Activated CD8-positive, alpha-beta memory T cell treated with anti-CD3 and anti-CD28 coated beads, Interleukin-2, amount 10 ng/mL, durations not matched to agents 7 days and 5 days (primary cell): ENCODE measurements around the gene ERCC6L2. TPM values are rescaled to one million over a fixed set of nuclear protein-coding genes. Genes with fewer than 3 reads are reported as not detected.

Experiments used
- ATAC-seq: fragments of 150-1000 bp; cut with Tn5 transposase; one replicate; pipeline ENCODE4 v1.10.0; 2021; ENCODE audit warnings: moderate library complexity
- CTCF ChIA-PET: fragments of 350-600 bp; sonication (Branson Sonifier 250); formaldehyde crosslinking; loops from one replicate; lab custom pipeline; 2021; ENCODE audit warnings: antibody characterized with exemption; lab: Charles Lee
- DNase-seq: peaks from one replicate; pipeline ENCODE4 v3.0.0-alpha.2; 2020
- H3K27ac Mint-ChIP-seq: one replicate; pipeline ENCODE4 v1.8.0; 2021; ENCODE audit warnings: mild to moderate bottlenecking, mixed read lengths
- H3K27me3 Mint-ChIP-seq: one replicate; pipeline ENCODE4 v1.8.0; 2021; ENCODE audit warnings: mixed read lengths
- H3K36me3 Mint-ChIP-seq: one replicate; pipeline ENCODE4 v1.8.0; 2021; ENCODE audit warnings: mild to moderate bottlenecking, mixed read lengths
- H3K4me1 Mint-ChIP-seq: one replicate; pipeline ENCODE4 v1.8.0; 2021; ENCODE audit warnings: mixed read lengths
- H3K4me3 Mint-ChIP-seq: one replicate; pipeline ENCODE4 v1.8.0; 2021; ENCODE audit warnings: mild to moderate bottlenecking, moderate library complexity, mixed read lengths
- H3K9me3 Mint-ChIP-seq: one replicate; pipeline ENCODE4 v1.8.0; 2022; ENCODE audit warnings: low read depth, mixed read lengths
- total RNA-seq, 2 experiments: library from RNA; stranded (reverse); gene quantifications; one replicate each; pipeline ENCODE4 v1.2.3, GENCODE V29; 2021

ERCC6L2 gene
- total RNA-seq, 2 experiments from 2014 or later, result 33.0 to 38.5 TPM

- Mint-ChIP-seq H3K36me3 (peaks cover 54% of the 10 kb centered on the region), H3K27me3 (no peaks in the 10 kb centered on the region), H3K4me1 (peaks cover 24% of the 10 kb centered on the region), H3K27ac (no peak overlapping the region), H3K9me3 (peaks cover 9% of the 10 kb centered on the region), H3K4me3 (no peak overlapping the region)
- peak; percentile 25 for ATAC-seq
- CTCF ChIA-PET, result interaction anchor here (0.6 to 2.9 kb wide), 10 partner anchors 15 to 343 kb away, joined by 3 to 10 read pairs (median 4); no protein-coding TSS in a partner anchor
- DNase-seq, result peak; percentile 75
These were observed 544 bp upstream of the ERCC6L2 start for GRCh38 chr9:95874989-95875304.

- Mint-ChIP-seq H3K36me3 (peaks cover 44% of the 10 kb centered on the region), H3K4me1 (peaks cover 34% of the 10 kb centered on the region), H3K27me3 (no peaks in the 10 kb centered on the region), H3K27ac (no peak overlapping the region), H3K4me3 (no peak overlapping the region), H3K9me3 (peaks cover 9% of the 10 kb centered on the region)
- DNase-seq (no peak), ATAC-seq (no peak)
- CTCF ChIA-PET, result interaction anchor here (1.0 to 2.9 kb wide), 7 partner anchors 14 to 341 kb away, joined by 3 to 10 read pairs (median 5); no protein-coding TSS in a partner anchor
These were observed 600 bp downstream of the ERCC6L2 start for GRCh38 chr9:95876138-95876444.

GRCh38 chr9:95876595-95876994 is 1.1 kb downstream of the ERCC6L2 start:
- CTCF ChIA-PET, result interaction anchor here (0.6 to 2.9 kb wide), 6 partner anchors 88 to 341 kb away, joined by 3 to 10 read pairs (median 4); no protein-coding TSS in a partner anchor
- Mint-ChIP-seq H3K9me3 (peaks cover 9% of the 10 kb centered on the region), H3K4me3 (no peak overlapping the region), H3K4me1 (peaks cover 37% of the 10 kb centered on the region), H3K36me3 (peaks cover 39% of the 10 kb centered on the region), H3K27ac (no peak overlapping the region), H3K27me3 (no peaks in the 10 kb centered on the region)
- ATAC-seq (no peak), DNase-seq (no peak)

- peaks cover 41% of the 10 kb centered on the region for H3K4me1 Mint-ChIP-seq
- ATAC-seq, result no peak
- peaks cover 3% of the 10 kb centered on the region for H3K9me3 Mint-ChIP-seq
- DNase-seq, result no peak
- no peak overlapping the region for H3K4me3 Mint-ChIP-seq
- CTCF ChIA-PET, result no interaction called here
- H3K36me3 Mint-ChIP-seq, result peaks cover 33% of the 10 kb centered on the region
- no peaks in the 10 kb centered on the region for H3K27me3 Mint-ChIP-seq
- no peak overlapping the region for H3K27ac Mint-ChIP-seq
These were observed 2.5 kb downstream of the ERCC6L2 start for GRCh38 chr9:95877984-95878383.

GRCh38 chr9:95879591-95879990 is 4.1 kb downstream of the ERCC6L2 start:
- H3K27me3 Mint-ChIP-seq, result no peaks in the 10 kb centered on the region
- CTCF ChIA-PET, result interaction anchor here (1.1 kb wide), 1 partner anchor 338 kb away, joined by 3 read pairs; no protein-coding TSS in a partner anchor
- H3K4me3 Mint-ChIP-seq, result no peak overlapping the region
- no peak for DNase-seq
- no peaks in the 10 kb centered on the region for H3K9me3 Mint-ChIP-seq
- ATAC-seq, result no peak
- H3K27ac Mint-ChIP-seq, result peak overlapping the region; percentile 76
- H3K36me3 Mint-ChIP-seq, result peaks cover 37% of the 10 kb centered on the region
- peaks cover 41% of the 10 kb centered on the region for H3K4me1 Mint-ChIP-seq

- Mint-ChIP-seq H3K4me1 (peaks cover 39% of the 10 kb centered on the region), H3K27me3 (no peaks in the 10 kb centered on the region), H3K27ac (peak overlapping the region; percentile 76), H3K36me3 (peaks cover 39% of the 10 kb centered on the region), H3K4me3 (no peak overlapping the region), H3K9me3 (no peaks in the 10 kb centered on the region)
- DNase-seq (no peak), ATAC-seq (no peak)
- CTCF ChIA-PET, result interaction anchor here (1.1 kb wide), 1 partner anchor 337 kb away, joined by 3 read pairs; no protein-coding TSS in a partner anchor
These were observed 4.7 kb downstream of the ERCC6L2 start for GRCh38 chr9:95880021-95880690.

- Mint-ChIP-seq H3K4me3 (no peak overlapping the region), H3K4me1 (peaks cover 42% of the 10 kb centered on the region), H3K9me3 (peaks cover 6% of the 10 kb centered on the region), H3K36me3 (peaks cover 52% of the 10 kb centered on the region), H3K27ac (peak overlapping the region; percentile 76), H3K27me3 (no peaks in the 10 kb centered on the region)
- CTCF ChIA-PET, result interaction anchor here (0.6 kb wide), 1 partner anchor 20 kb away, joined by 3 read pairs; no protein-coding TSS in a partner anchor
- ATAC-seq, result peak; percentile 30
- no peak for DNase-seq
These were observed 12.5 kb downstream of the ERCC6L2 start for GRCh38 chr9:95887926-95888497.

GRCh38 chr9:95890594-95890993 is 15.1 kb downstream of the ERCC6L2 start:
- peaks cover 6% of the 10 kb centered on the region for H3K9me3 Mint-ChIP-seq
- H3K4me1 Mint-ChIP-seq, result peaks cover 31% of the 10 kb centered on the region
- CTCF ChIA-PET, result interaction anchor here (0.9 to 1.6 kb wide), 4 partner anchors 9 to 329 kb away, joined by 3 to 5 read pairs (median 4); partner anchors contain the start of gene ERCC6L2
- DNase-seq (no peak), ATAC-seq (no peak)
- H3K36me3 Mint-ChIP-seq, result peaks cover 43% of the 10 kb centered on the region
- H3K4me3 Mint-ChIP-seq, result no peak overlapping the region
- no peaks in the 10 kb centered on the region for H3K27me3 Mint-ChIP-seq
- H3K27ac Mint-ChIP-seq, result no peak overlapping the region

- Mint-ChIP-seq H3K4me1 (peaks cover 34% of the 10 kb centered on the region), H3K36me3 (peaks cover 43% of the 10 kb centered on the region), H3K27me3 (no peaks in the 10 kb centered on the region), H3K9me3 (peaks cover 9% of the 10 kb centered on the region), H3K27ac (no peak overlapping the region), H3K4me3 (no peak overlapping the region)
- ATAC-seq, result no peak
- CTCF ChIA-PET, result interaction anchor here (1.2 to 1.6 kb wide), 3 partner anchors 10 to 329 kb away, joined by 3 to 4 read pairs (median 3); no protein-coding TSS in a partner anchor
- no peak for DNase-seq
These were observed 15.7 kb downstream of the ERCC6L2 start for GRCh38 chr9:95891067-95891671.

- CTCF ChIA-PET, result no interaction called here
- Mint-ChIP-seq H3K27me3 (no peaks in the 10 kb centered on the region), H3K9me3 (peaks cover 11% of the 10 kb centered on the region), H3K4me3 (no peak overlapping the region), H3K36me3 (peaks cover 45% of the 10 kb centered on the region), H3K27ac (no peak overlapping the region), H3K4me1 (peaks cover 38% of the 10 kb centered on the region)
- ATAC-seq (no peak), DNase-seq (no peak)
These were observed 17.2 kb downstream of the ERCC6L2 start for GRCh38 chr9:95892690-95893089.

GRCh38 chr9:95896580-95896979 is 21.1 kb downstream of the ERCC6L2 start:
- Mint-ChIP-seq H3K4me3 (no peak overlapping the region), H3K9me3 (peaks cover 9% of the 10 kb centered on the region), H3K36me3 (peaks cover 45% of the 10 kb centered on the region), H3K27me3 (no peaks in the 10 kb centered on the region), H3K27ac (peak overlapping the region; percentile 76), H3K4me1 (peaks cover 17% of the 10 kb centered on the region)
- CTCF ChIA-PET, result interaction anchor here (1.3 to 1.5 kb wide), 3 partner anchors 26 to 321 kb away, joined by 3 to 4 read pairs (median 3); no protein-coding TSS in a partner anchor
- DNase-seq, result no peak
- peak; percentile 27 for ATAC-seq

- ATAC-seq, result no peak
- Mint-ChIP-seq H3K27me3 (no peaks in the 10 kb centered on the region), H3K4me3 (no peak overlapping the region), H3K27ac (no peak overlapping the region), H3K4me1 (peaks cover 9% of the 10 kb centered on the region), H3K9me3 (peaks cover 2% of the 10 kb centered on the region), H3K36me3 (peaks cover 27% of the 10 kb centered on the region)
- no peak for DNase-seq
- CTCF ChIA-PET, result interaction anchor here (1.2 kb wide), 1 partner anchor 174 kb away, joined by 4 read pairs; no protein-coding TSS in a partner anchor
These were observed 26.0 kb downstream of the ERCC6L2 start for GRCh38 chr9:95901506-95901905.

GRCh38 chr9:95903398-95903797 is 27.9 kb downstream of the ERCC6L2 start:
- H3K36me3 Mint-ChIP-seq, result peaks cover 24% of the 10 kb centered on the region
- ATAC-seq, result no peak
- no peaks in the 10 kb centered on the region for H3K9me3 Mint-ChIP-seq
- DNase-seq, result no peak
- peaks cover 6% of the 10 kb centered on the region for H3K4me1 Mint-ChIP-seq
- H3K27me3 Mint-ChIP-seq, result no peaks in the 10 kb centered on the region
- CTCF ChIA-PET, result no interaction called here
- H3K27ac Mint-ChIP-seq, result no peak overlapping the region
- no peak overlapping the region for H3K4me3 Mint-ChIP-seq
